ENCODE data around the gene GORASP2. TPM values are rescaled to one million over a fixed set of nuclear protein-coding genes. Genes with fewer than 3 reads are reported as not detected.
A peak's percentile ranks its signal among the peaks of the same experiment; 100 is the strongest.

GORASP2 gene
- total RNA-seq, 1 experiment from 2014 or later, result 143 TPM

GRCh38 chr2:170971071-170971470 is 42.0 kb downstream of the GORASP2 start:
- Histone ChIP-seq H3K36me3 (ENCODE audit: control insufficient read depth, insufficient read depth, low read length) (no peaks in the 10 kb centered on the region), H3K4me3 (ENCODE audit: low read depth, low read length) (no peak overlapping the region), H3K27me3 (replicated peaks; ENCODE audit: control insufficient read depth, insufficient read depth, low read length) (no peaks in the 10 kb centered on the region), H3K4me1 (peaks cover 28% of the 10 kb centered on the region), H3K9me3 (no peaks in the 10 kb centered on the region)
- no peak overlapping the region for H3K4me3 Mint-ChIP-seq (ENCODE audit: unreplicated experiment)
- H3K4me1 Mint-ChIP-seq (ENCODE audit: low read depth, unreplicated experiment), result peaks cover 14% of the 10 kb centered on the region
- TF ChIP-seq CTCF (IDR thresholded peaks at IDR 0.05; ENCODE audit: insufficient read depth in 1 of 2, low read depth in 1 of 2, low read length in 1 of 2, severe bottlenecking in 1 of 2, unreplicated experiment in 1 of 2), result no peak
- intact Hi-C loops (cut with micrococcal nuclease; ENCODE audit: unreplicated experiment), result loop anchor here (5.0 to 10.0 kb wide), 2 partner anchors 274 to 461 kb away; partner anchors contain the start of genes DCAF17 and METTL8
- POLR2A ChIA-PET, result no interaction called here
- H3K36me3 Mint-ChIP-seq (ENCODE audit: insufficient read depth, unreplicated experiment), result peaks cover 65% of the 10 kb centered on the region
- CTCF ChIA-PET, result no interaction called here
- no peak overlapping the region for H3K27ac Mint-ChIP-seq (ENCODE audit: unreplicated experiment)
- no peaks in the 10 kb centered on the region for H3K9me3 Mint-ChIP-seq (ENCODE audit: unreplicated experiment)
- no TSS peak for BruUV-seq (replicated peaks)
- DNase-seq, result no peak
- no peaks in the 10 kb centered on the region for H3K27me3 Mint-ChIP-seq (ENCODE audit: insufficient read depth, unreplicated experiment)

GRCh38 chr2:170972296-170973224 is 43.5 kb downstream of the GORASP2 start:
- Mint-ChIP-seq H3K36me3 (ENCODE audit: insufficient read depth, unreplicated experiment) (peaks cover 51% of the 10 kb centered on the region), H3K27me3 (ENCODE audit: insufficient read depth, unreplicated experiment) (no peaks in the 10 kb centered on the region), H3K27ac (ENCODE audit: unreplicated experiment) (peak overlapping the region; percentile 15), H3K4me1 (ENCODE audit: low read depth, unreplicated experiment) (peaks cover 7% of the 10 kb centered on the region), H3K4me3 (ENCODE audit: unreplicated experiment) (peak overlapping the region; percentile 64), H3K9me3 (ENCODE audit: unreplicated experiment) (no peaks in the 10 kb centered on the region)
- ChIA-PET CTCF (interaction anchor here (0.6 to 3.8 kb wide), 7 partner anchors 16 to 461 kb away, joined by 3 to 32 read pairs (median 6); partner anchors contain the start of genes DCAF17 and METTL8), POLR2A (no interaction called here)
- Histone ChIP-seq H3K27me3 (replicated peaks; ENCODE audit: control insufficient read depth, insufficient read depth, low read length) (no peaks in the 10 kb centered on the region), H3K9me3 (no peaks in the 10 kb centered on the region), H3K36me3 (ENCODE audit: control insufficient read depth, insufficient read depth, low read length) (no peaks in the 10 kb centered on the region), H3K4me1 (peaks cover 29% of the 10 kb centered on the region), H3K4me3 (ENCODE audit: low read depth, low read length) (no peak overlapping the region; the same call in 1 of the 2 replicates)
- DNase-seq, result no peak
- intact Hi-C loops (cut with micrococcal nuclease; ENCODE audit: unreplicated experiment), result loop anchor here (1.0 to 10.0 kb wide), 5 partner anchors 114 to 460 kb away; partner anchors contain the start of genes DCAF17 and METTL8
- TSS peak; percentile 70 for BruUV-seq (replicated peaks)
- TF ChIP-seq CTCF (IDR thresholded peaks at IDR 0.05; ENCODE audit: insufficient read depth in 1 of 2, low read depth in 1 of 2, low read length in 1 of 2, severe bottlenecking in 1 of 2, unreplicated experiment in 1 of 2), result no peak

- CTCF ChIA-PET, result interaction anchor here (0.6 to 3.8 kb wide), 6 partner anchors 114 to 461 kb away, joined by 3 to 32 read pairs (median 6); partner anchors contain the start of genes DCAF17 and METTL8
These were observed 44.1 kb downstream of the GORASP2 start for GRCh38 chr2:170973225-170973491.

More at GRCh38 chr2:170973225-170973491, 44.1 kb downstream of the GORASP2 start:
- peak overlapping the region; percentile 15 for H3K27ac Mint-ChIP-seq (ENCODE audit: unreplicated experiment)
- BruUV-seq (replicated peaks), result no TSS peak
- H3K9me3 Mint-ChIP-seq (ENCODE audit: unreplicated experiment), result no peaks in the 10 kb centered on the region
- Histone ChIP-seq H3K27me3 (replicated peaks; ENCODE audit: control insufficient read depth, insufficient read depth, low read length) (no peaks in the 10 kb centered on the region), H3K36me3 (ENCODE audit: control insufficient read depth, insufficient read depth, low read length) (no peaks in the 10 kb centered on the region), H3K9me3 (no peaks in the 10 kb centered on the region), H3K4me3 (ENCODE audit: low read depth, low read length) (peak overlapping the region; percentile 40), H3K4me1 (peaks cover 29% of the 10 kb centered on the region)
- DNase-seq, result no peak
- peaks cover 7% of the 10 kb centered on the region for H3K4me1 Mint-ChIP-seq (ENCODE audit: low read depth, unreplicated experiment)
- intact Hi-C loops (cut with micrococcal nuclease; ENCODE audit: unreplicated experiment), result loop anchor here (1.0 to 10.0 kb wide), 5 partner anchors 113 to 459 kb away; partner anchors contain the start of genes DCAF17 and METTL8
- H3K4me3 Mint-ChIP-seq (ENCODE audit: unreplicated experiment), result peak overlapping the region; percentile 64
- no peak for TF ChIP-seq CTCF (IDR thresholded peaks at IDR 0.05; ENCODE audit: insufficient read depth in 1 of 2, low read depth in 1 of 2, low read length in 1 of 2, severe bottlenecking in 1 of 2, unreplicated experiment in 1 of 2)
- POLR2A ChIA-PET, result no interaction called here
- peaks cover 46% of the 10 kb centered on the region for H3K36me3 Mint-ChIP-seq (ENCODE audit: insufficient read depth, unreplicated experiment)
- H3K27me3 Mint-ChIP-seq (ENCODE audit: insufficient read depth, unreplicated experiment), result no peaks in the 10 kb centered on the region

Measured in Caco-2 (cell line).